Naive thymus-derived CD8-positive, alpha-beta T cell (primary cell): ENCODE measurements around the gene RAB8A. TPM values are rescaled to one million over a fixed set of nuclear protein-coding genes. Genes with fewer than 3 reads are reported as not detected.

Experiments
- ATAC-seq, 2 donors: fragments of 150-1000 bp; cut with Tn5 transposase in 1 of 2; sonication (Bioruptor Pico), chemical (Tn5 transposase) in 1 of 2; 1 replicate in 1 of 2; 2 replicates in 1 of 2; pipeline ENCODE4 v1.10.0; 2021; ENCODE audit warnings: mild to moderate bottlenecking in 2 of 2, moderate library complexity in 2 of 2
- POLR2A ChIA-PET: fragments of 350-600 bp; sonication (Branson Sonifier 250); formaldehyde crosslinking; loops from one replicate; lab custom pipeline; 2021; ENCODE audit warnings: antibody characterized with exemption; lab: Charles Lee
- DNase-seq, 10 donors: peaks; one replicate each; pipeline versions ENCODE4 v3.0.0 to v3.0.0-alpha.2; 2020 to 2022
- H3K27ac Mint-ChIP-seq, 10 donors: one replicate each; pipeline ENCODE4 v1.8.0; 2020 to 2022; ENCODE audit warnings: mild to moderate bottlenecking in 10 of 10, mixed read lengths in 10 of 10, moderate library complexity in 4 of 10, inconsistent platforms in 1 of 10
- H3K27me3 Mint-ChIP-seq, 5 donors: one replicate each; pipeline ENCODE4 v1.8.0; 2021 to 2022; ENCODE audit warnings: mixed read lengths in 5 of 5
- H3K36me3 Mint-ChIP-seq, 3 donors: one replicate each; pipeline ENCODE4 v1.8.0; 2020 to 2022; ENCODE audit warnings: mixed read lengths in 3 of 3, mild to moderate bottlenecking in 2 of 3, inconsistent platforms in 1 of 3
- H3K4me1 Mint-ChIP-seq, 4 donors: one replicate each; pipeline ENCODE4 v1.8.0; 2021 to 2022; ENCODE audit warnings: mixed read lengths in 4 of 4
- H3K4me3 Mint-ChIP-seq, 10 donors: one replicate each; pipeline ENCODE4 v1.8.0; 2020 to 2022; ENCODE audit warnings: mild to moderate bottlenecking in 10 of 10, mixed read lengths in 10 of 10, moderate library complexity in 6 of 10, inconsistent platforms in 1 of 10
- H3K9me3 Mint-ChIP-seq, 9 donors: one replicate each; pipeline ENCODE4 v1.8.0; 2020 to 2022; ENCODE audit warnings: mixed read lengths in 9 of 9, mild to moderate bottlenecking in 3 of 9, inconsistent platforms in 1 of 9, moderate library complexity in 1 of 9
- polyA plus RNA-seq, 3 donors: library from polyadenylated mRNA; unstranded; fragments of 300-500 nt; fragmentation: Illumina TruSeq; gene quantifications; one replicate each; pipeline ENCODE4 v1.2.3, GENCODE V29; 2021
- total RNA-seq, 8 experiments: library from RNA in 2 of 8; stranded (reverse) in 2 of 8; gene quantifications; one replicate each; pipeline ENCODE4 v1.2.3 and lab custom pipeline; 2021 to 2026

The RAB8A gene
- total and polyA plus RNA-seq, 5 experiments from 2014 or later: 65.6 to 88.3 (median 66.5) TPM

DNA sequence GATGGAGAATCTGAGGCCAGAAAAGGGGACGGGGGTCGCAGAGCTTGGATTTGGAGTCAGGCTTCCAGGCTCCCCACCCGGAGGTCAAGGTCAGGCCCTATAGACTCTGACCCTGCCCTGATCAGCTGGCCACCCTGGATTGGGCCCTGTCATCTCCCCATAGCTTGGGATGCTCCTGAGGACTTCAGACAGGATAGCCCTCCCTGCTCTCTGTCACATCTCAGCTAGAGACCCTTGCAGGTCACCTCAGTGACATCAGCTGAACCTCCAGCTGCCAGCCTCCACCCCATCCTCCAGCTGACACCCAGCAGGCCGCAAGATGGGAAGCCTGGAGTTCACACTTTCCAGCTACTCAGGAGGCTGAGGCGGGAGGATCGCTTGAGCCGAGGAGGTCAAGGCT, 38.2 kb upstream of the RAB8A start:
- ATAC-seq: no peak
- peak overlapping the region in 7 of 10 donors; percentile 53 to 88 (median 81) for H3K4me3 Mint-ChIP-seq

DNA sequence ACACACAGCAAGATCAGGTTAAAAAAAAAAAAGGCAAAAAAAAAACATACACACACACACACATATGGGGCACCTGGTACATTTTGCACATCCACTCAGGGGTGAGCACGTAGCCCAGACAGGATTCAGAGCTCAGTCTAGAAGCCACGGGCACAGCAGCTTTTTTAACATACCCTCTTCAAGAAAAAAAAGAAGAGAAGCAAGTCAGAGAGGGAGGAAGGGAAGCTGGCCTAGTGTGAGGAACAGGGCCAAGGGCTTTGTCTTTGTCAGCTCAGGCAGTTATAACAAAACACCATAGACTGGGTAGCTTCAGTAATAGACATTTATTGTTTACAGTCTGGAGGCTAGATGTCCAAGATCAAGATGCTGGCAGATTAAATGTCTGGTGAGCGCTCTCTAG, 37.7 kb upstream of the RAB8A start:
- DNase-seq: peak in 6 of 10 donors; percentile 32 to 59 (median 46)
- Mint-ChIP-seq H3K9me3 (peaks cover 0 to 2% (median 0%) of the 10 kb centered on the region in 9 donors), H3K4me3 (peak overlapping the region; percentile 31 to 88 (median 74)), H3K27ac (peak overlapping the region; percentile 85 to 97 (median 94)), H3K36me3 (no peaks in the 10 kb centered on the region), H3K27me3 (no peaks in the 10 kb centered on the region), H3K4me1 (peaks cover 31 to 55% (median 48%) of the 10 kb centered on the region in 4 donors)
- peak in 1 of 2 donors; percentile 7 for ATAC-seq
- POLR2A ChIA-PET: interaction anchor here (0.6 to 5.6 kb wide), 9 partner anchors 12 to 1397 kb away, joined by 3 to 61 read pairs (median 6); partner anchors contain the start of gene SLC27A1

More for the DNA sequence above, 38.2 kb upstream of the RAB8A start:
- Mint-ChIP-seq H3K27me3 (no peaks in the 10 kb centered on the region), H3K27ac (peak overlapping the region; percentile 85 to 97 (median 94)), H3K36me3 (no peaks in the 10 kb centered on the region), H3K9me3 (no peaks in the 10 kb centered on the region), H3K4me1 (peaks cover 27 to 50% (median 43%) of the 10 kb centered on the region in 4 donors)
- no peak for DNase-seq
- POLR2A ChIA-PET: interaction anchor here (0.7 to 5.6 kb wide), 8 partner anchors 12 to 310 kb away, joined by 3 to 61 read pairs (median 6); no protein-coding TSS in a partner anchor

DNA sequence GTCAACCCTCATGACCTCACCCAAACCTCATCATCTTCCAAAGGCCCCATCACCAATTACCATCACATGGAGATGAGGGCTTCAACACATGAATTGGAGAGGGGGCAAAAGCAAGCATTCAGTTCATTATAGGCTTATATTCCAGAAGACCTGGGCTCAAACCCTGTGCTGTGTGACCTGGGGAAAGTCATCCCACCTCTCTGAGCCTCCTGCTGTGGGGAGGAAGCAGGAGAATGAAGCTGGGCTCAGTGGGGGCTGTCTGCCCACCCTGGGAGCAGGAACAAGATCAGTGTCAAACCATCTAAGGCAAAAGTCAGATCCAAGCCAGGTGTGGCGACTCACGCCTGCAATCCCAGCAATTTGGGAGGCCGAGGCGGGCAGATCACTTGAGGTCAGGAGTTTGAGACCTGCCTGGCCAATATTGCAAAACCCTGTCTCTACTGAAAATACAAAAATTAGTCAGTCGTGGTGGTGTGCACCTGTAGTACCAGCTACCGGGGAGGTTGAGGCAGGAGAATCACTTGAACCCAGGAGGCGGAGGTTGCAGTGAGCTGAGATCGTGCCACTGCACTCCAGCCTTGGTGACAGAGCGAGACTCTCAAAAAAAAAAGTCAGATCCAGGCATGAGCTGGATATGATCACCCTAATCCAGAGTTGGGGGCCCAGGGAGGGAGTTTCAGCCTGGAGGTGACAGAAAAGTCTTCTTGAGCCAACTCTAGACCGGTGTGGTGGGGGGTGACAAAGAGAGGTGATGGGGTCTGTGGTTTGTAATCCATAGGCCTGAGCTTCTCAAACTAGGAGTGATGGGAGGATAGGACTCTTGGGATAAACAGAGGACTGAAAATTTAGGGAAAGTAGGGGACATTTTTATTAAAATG, 37.0 kb upstream of the RAB8A start:
- H3K36me3 Mint-ChIP-seq: no peaks in the 10 kb centered on the region

DNA sequence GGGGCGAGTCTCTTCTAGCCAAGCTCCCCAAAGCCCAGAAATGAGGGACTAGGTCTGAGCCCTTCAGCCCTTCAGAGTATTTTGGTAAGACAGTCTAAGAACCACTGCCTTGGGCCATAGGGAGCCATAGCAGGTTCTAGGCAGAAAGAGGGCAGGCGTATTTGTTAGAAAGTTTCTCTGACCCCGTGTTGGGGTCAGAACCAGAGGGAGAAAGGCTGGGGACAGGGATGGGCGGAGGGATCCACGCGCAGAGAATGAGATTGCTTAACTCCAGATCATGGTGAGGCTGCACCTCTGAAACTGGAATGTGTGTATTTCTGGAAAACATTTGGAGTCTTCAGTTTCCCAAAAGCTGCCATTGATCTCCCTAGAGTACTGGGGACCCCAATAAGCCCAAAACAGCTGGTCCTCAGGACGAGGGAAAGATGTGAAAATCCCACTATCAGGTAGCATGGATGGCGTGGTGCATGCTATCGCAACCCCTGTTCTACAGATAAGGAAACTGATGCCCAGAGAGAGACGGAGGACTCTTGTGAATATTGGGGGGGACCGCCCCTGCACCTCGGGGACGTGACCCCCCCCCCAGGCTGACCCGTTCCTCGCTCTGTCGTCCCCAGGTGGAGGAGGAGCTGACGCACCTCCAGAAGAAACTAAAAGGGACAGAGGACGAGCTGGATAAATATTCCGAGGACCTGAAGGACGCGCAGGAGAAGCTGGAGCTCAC, 36.1 kb upstream of the RAB8A start:
- Mint-ChIP-seq H3K4me1 (peaks cover 34 to 71% (median 62%) of the 10 kb centered on the region in 4 donors), H3K4me3 (peak overlapping the region; percentile 78 to 89 (median 84)), H3K27ac (peak overlapping the region; percentile 85 to 97 (median 94)), H3K9me3 (peaks cover 0 to 4% (median 0%) of the 10 kb centered on the region in 9 donors), H3K27me3 (no peaks in the 10 kb centered on the region), H3K36me3 (no peaks in the 10 kb centered on the region)
- ATAC-seq (no peak), DNase-seq (no peak)
- POLR2A ChIA-PET: interaction anchor here (0.5 to 5.6 kb wide), 11 partner anchors 10 to 1233 kb away, joined by 3 to 61 read pairs (median 4); partner anchors contain the start of genes FAM32A and RAB8A

More for the DNA sequence above, 37.0 kb upstream of the RAB8A start:
- POLR2A ChIA-PET: interaction anchor here (0.6 to 5.6 kb wide), 8 partner anchors 11 to 1396 kb away, joined by 3 to 61 read pairs (median 4); partner anchors contain the start of genes RAB8A and SLC27A1
- Mint-ChIP-seq H3K27me3 (no peaks in the 10 kb centered on the region), H3K27ac (peak overlapping the region; percentile 85 to 97 (median 94)), H3K9me3 (peaks cover 0 to 4% (median 0%) of the 10 kb centered on the region in 9 donors), H3K4me1 (peaks cover 36 to 62% (median 55%) of the 10 kb centered on the region in 4 donors), H3K4me3 (peak overlapping the region; percentile 78 to 89 (median 84))
- ATAC-seq (no peak), DNase-seq (no peak)

DNA sequence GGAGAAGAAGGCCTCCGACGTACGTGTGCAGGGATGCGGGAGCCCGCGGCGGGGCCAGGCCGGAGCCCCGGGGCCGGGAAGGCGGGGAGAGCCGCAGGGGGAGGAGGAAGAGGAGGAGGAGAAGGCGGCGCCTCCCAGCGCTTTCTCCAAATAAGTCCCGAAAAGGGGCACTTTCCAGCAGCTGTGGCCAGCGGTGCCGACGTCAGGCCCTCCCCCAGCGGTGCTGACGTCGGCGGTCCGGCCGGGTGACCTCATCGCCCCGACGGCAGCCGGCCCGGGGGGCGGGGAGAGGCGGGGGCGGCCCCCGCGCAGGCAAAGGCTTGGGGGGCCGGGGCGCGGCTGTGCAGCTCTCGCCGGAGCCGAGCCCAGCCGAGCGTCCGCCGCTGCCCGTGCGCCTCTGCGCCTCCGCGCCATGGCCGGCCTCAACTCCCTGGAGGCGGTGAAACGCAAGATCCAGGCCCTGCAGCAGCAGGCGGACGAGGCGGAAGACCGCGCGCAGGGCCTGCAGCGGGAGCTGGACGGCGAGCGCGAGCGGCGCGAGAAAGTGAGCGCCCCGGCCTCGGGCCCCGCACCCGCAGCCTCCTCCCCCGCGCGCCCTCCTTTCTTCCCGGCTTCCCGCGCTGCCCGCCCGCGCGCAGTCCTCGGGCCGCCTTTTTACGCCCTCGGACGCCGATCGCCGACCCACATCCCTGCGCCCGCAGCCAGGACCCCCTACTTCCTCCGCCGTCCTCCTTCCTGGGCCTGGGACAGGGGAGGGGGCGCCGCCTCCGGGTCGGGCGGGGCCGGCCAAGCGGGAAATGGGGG, 35.3 kb upstream of the RAB8A start, which contains the start of gene TPM4:
Gene TPM4 (plus strand): TSS at position 342 of the 804 bp plus-strand sequence. CDS start 71 bp downstream, at position 413.
- peaks cover 0 to 4% (median 0%) of the 10 kb centered on the region in 9 donors for H3K9me3 Mint-ChIP-seq
- DNase-seq (peak; percentile 53 to 86 (median 68)), ATAC-seq (peak; percentile 35 to 43)
- H3K36me3 Mint-ChIP-seq: peaks cover 0 to 4% (median 2%) of the 10 kb centered on the region in 3 donors
- POLR2A ChIA-PET: interaction anchor here (0.5 to 5.6 kb wide), 9 partner anchors 10 to 1233 kb away, joined by 3 to 61 read pairs (median 6); partner anchors contain the start of genes FAM32A and RAB8A
- H3K27ac Mint-ChIP-seq: peak within 1 kb of the TSS; percentile 90 to 98 (median 96)
- H3K4me3 Mint-ChIP-seq: peak within 1 kb of the TSS; percentile 79 to 93 (median 86)
- H3K4me1 Mint-ChIP-seq: peaks cover 32 to 78% (median 70%) of the 10 kb centered on the region in 4 donors
- no peaks in the 10 kb centered on the region for H3K27me3 Mint-ChIP-seq

- peaks cover 0 to 11% (median 2%) of the 10 kb centered on the region in 3 donors for H3K36me3 Mint-ChIP-seq
- peak overlapping the region; percentile 86 to 98 (median 96) for H3K27ac Mint-ChIP-seq
- H3K9me3 Mint-ChIP-seq: peaks cover 0 to 4% (median 0%) of the 10 kb centered on the region in 9 donors
- POLR2A ChIA-PET: interaction anchor here (0.6 to 5.6 kb wide), 10 partner anchors 9 to 294 kb away, joined by 3 to 61 read pairs (median 6); partner anchors contain the start of genes FAM32A, KLF2 and RAB8A
- DNase-seq (peak in 4 of 10 donors; percentile 7 to 29 (median 20)), ATAC-seq (no peak)
- H3K27me3 Mint-ChIP-seq: no peaks in the 10 kb centered on the region
- H3K4me3 Mint-ChIP-seq: peak overlapping the region; percentile 79 to 93 (median 85)
- peaks cover 32 to 83% (median 75%) of the 10 kb centered on the region in 4 donors for H3K4me1 Mint-ChIP-seq
Observed at GRCh38 chr19:16076958-16077611, 34.6 kb upstream of the RAB8A start.

- H3K27ac Mint-ChIP-seq: peak overlapping the region; percentile 86 to 98 (median 96)
- POLR2A ChIA-PET: interaction anchor here (0.6 to 5.6 kb wide), 19 partner anchors 8 to 1662 kb away, joined by 3 to 61 read pairs (median 4); partner anchors contain the start of genes FAM32A, KLF2 and RAB8A
- H3K36me3 Mint-ChIP-seq: peaks cover 0 to 22% (median 8%) of the 10 kb centered on the region in 3 donors
- H3K27me3 Mint-ChIP-seq: no peaks in the 10 kb centered on the region
- H3K4me3 Mint-ChIP-seq: peak overlapping the region; percentile 79 to 93 (median 85)
- DNase-seq: peak in 2 of 10 donors; percentile 36 to 41
- peaks cover 28 to 82% (median 75%) of the 10 kb centered on the region in 4 donors for H3K4me1 Mint-ChIP-seq
- ATAC-seq: peak in 1 of 2 donors; percentile 8
- peaks cover 0 to 4% (median 0%) of the 10 kb centered on the region in 9 donors for H3K9me3 Mint-ChIP-seq
Observed at GRCh38 chr19:16077984-16078758, 33.5 kb upstream of the RAB8A start.

DNA sequence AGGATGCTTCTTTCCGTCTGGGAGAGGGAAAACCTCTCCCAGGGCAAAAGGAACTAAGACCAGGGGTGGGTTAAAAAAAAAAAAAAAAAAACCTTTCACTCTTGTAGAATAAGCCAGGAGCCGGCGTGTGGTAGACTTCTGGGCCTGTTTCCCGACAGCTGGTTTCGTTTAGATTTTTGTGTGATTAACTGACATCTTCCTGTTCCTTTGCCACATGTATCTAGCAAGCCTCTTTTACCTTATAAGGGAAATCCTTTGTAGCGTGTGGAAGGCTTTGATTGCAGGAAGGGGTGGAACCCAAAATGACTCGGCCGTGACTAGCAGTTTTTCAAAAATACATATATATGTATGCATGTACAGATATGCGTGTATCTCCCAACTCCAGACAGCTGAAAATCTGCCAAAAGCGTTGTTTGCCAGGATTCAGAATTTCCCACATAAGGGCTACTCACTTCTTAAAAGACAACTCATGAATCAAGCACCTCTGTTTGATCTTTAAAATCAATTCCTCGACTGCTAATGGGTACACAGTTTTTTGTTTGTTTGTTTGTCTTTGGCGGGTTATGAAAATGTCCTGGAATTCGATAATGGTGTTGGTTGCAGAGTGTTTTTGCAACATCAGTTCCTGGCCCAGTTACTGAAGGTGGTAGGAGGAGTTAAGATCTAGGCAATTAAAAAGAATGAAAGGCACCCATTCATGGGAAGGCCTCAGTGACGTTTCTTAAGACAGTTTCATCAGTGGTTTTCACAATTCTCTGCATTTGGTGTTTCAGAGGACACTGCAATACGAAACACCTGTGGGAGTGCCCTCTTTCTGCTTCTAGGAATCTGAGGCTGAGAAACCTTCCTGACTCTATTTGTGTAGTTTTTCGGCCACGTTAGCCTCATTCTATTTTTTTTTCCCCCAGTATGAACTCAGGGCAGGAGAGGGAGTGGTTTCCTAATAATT, 32.7 kb upstream of the RAB8A start:
- peak; percentile 32 to 89 (median 72) for DNase-seq
- Mint-ChIP-seq H3K36me3 (peaks cover 0 to 29% (median 12%) of the 10 kb centered on the region in 3 donors), H3K27me3 (no peaks in the 10 kb centered on the region), H3K9me3 (peaks cover 0 to 4% (median 0%) of the 10 kb centered on the region in 9 donors), H3K4me1 (peaks cover 22 to 81% (median 69%) of the 10 kb centered on the region in 4 donors), H3K27ac (peak overlapping the region; percentile 86 to 98 (median 96)), H3K4me3 (peak overlapping the region; percentile 79 to 93 (median 85))
- peak; percentile 79 to 86 for ATAC-seq
- POLR2A ChIA-PET: interaction anchor here (0.7 to 5.6 kb wide), 14 partner anchors 7 to 1663 kb away, joined by 3 to 61 read pairs (median 4); partner anchors contain the start of genes FAM32A and RAB8A
